HepG2 (cell line): ENCODE measurements around the gene ETF1. TPM values are rescaled to one million over a fixed set of nuclear protein-coding genes. Genes with fewer than 3 reads are reported as not detected.

Source experiments
- AGO1 ChIP-seq: fragments of 200-400 bp; formaldehyde crosslinking; IDR thresholded peaks from 2 replicates; pipeline ENCODE4 v1.6.1; 2017; ENCODE audit warnings: mild to moderate bottlenecking, low read depth, low read length, moderate library complexity; ENCODE audit not compliant: poor library complexity, severe bottlenecking
- DBP ChIP-seq: sonication (generic); formaldehyde crosslinking; IDR thresholded peaks from 2 replicates; pipeline ENCODE4 v1.4.0; 2020; ENCODE audit warnings: missing genetic modification reagents; ENCODE audit errors: not compliant biosample characterization
- FOXC1 ChIP-seq: sonication (generic); formaldehyde crosslinking; IDR thresholded peaks from 2 replicates; pipeline ENCODE4 v1.8.0; 2022; ENCODE audit warnings: mild to moderate bottlenecking, missing genetic modification reagents, borderline replicate concordance
- HINFP ChIP-seq: sonication (generic); formaldehyde crosslinking; IDR thresholded peaks from 2 replicates; pipeline ENCODE4 v1.4.0; 2020; ENCODE audit warnings: low read depth, mild to moderate bottlenecking, missing genetic modification reagents
- MIER2 ChIP-seq: IDR thresholded peaks from 2 replicates; pipeline ENCODE4 v1.6.1; 2016; ENCODE audit warnings: missing biosample characterization, missing genetic modification reagents
- MLXIP ChIP-seq: sonication (generic); formaldehyde crosslinking; IDR thresholded peaks from 2 replicates; pipeline ENCODE4 v1.9.0; 2021; ENCODE audit warnings: missing genetic modification reagents, borderline replicate concordance
- NFYB ChIP-seq: sonication (generic); formaldehyde crosslinking; IDR thresholded peaks from 2 replicates; pipeline ENCODE4 v1.4.0; 2020; ENCODE audit warnings: missing genetic modification reagents
- RNF2 ChIP-seq: fragments of 450-650 bp; conservative IDR thresholded peaks from 2 replicates; pipeline ENCODE4 v1.6.1; 2016; ENCODE audit warnings: low read depth
- RORA ChIP-seq: sonication (generic); formaldehyde crosslinking; IDR thresholded peaks from 2 replicates; pipeline ENCODE4 v1.5.0; 2020; ENCODE audit warnings: mild to moderate bottlenecking, missing genetic modification reagents, moderate library complexity
- SCMH1 ChIP-seq: sonication (generic); formaldehyde crosslinking; IDR thresholded peaks from 2 replicates; pipeline ENCODE4 v1.9.0; 2021; ENCODE audit warnings: missing genetic modification reagents, mild to moderate bottlenecking, borderline replicate concordance
- ZBTB40 ChIP-seq, 2 experiments: fragments of 450-650 bp in 1 of 2; sonication (generic) in 1 of 2; formaldehyde crosslinking in 1 of 2; IDR thresholded peaks; 2 replicates each; pipeline versions ENCODE4 v1.6.1 to v1.8.0; 2016 to 2022; ENCODE audit warnings: antibody characterized with exemption in 1 of 2, mild to moderate bottlenecking in 1 of 2, missing genetic modification reagents in 1 of 2
- ZNF670 ChIP-seq: sonication (generic); formaldehyde crosslinking; IDR thresholded peaks from 2 replicates; pipeline ENCODE4 v1.8.0; 2022; ENCODE audit warnings: mild to moderate bottlenecking, missing genetic modification reagents, borderline replicate concordance
- polyA plus RNA-seq, 8 experiments: library from polyadenylated mRNA; depleted of rRNA in 3 of 8; stranded (reverse) in 7 of 8; unstranded in 1 of 8; fragments of >200 nt; fragmentation: Illumina TruSeq in 4 of 8; extraction: Trizol in 4 of 8; gene quantifications; 2 replicates each; pipeline versions ENCODE4 v1.2.1 to v1.2.3, GENCODE V29; 2011 to 2016; ENCODE audit warnings: low read depth in 4 of 8, missing spikeins in 1 of 8, mixed read lengths in 1 of 8; ENCODE audit not compliant: insufficient read depth in 1 of 8
- total RNA-seq, 5 experiments: library from RNA; depleted of rRNA; stranded (reverse); fragments of >200 nt; fragmentation: Illumina TruSeq; extraction: Trizol; gene quantifications; 2 replicates each; pipeline ENCODE4 v1.2.3, GENCODE V29; 2016; ENCODE audit warnings: low read depth in 1 of 5

Gene ETF1
- total and polyA plus RNA-seq, 2 of the 13 experiments (the other 11 are each of a cell fraction or from before 2014, with no cell fraction given), result 52.1 to 184 TPM

- TF ChIP-seq DBP (no peak), FOXC1 (CRISPR knock-in tag) (no peak; the same call in 1 of the 2 replicates), AGO1 (no peak), ZNF670 (CRISPR knock-in tag) (no peak; the same call in none of the 2 replicates), RNF2 (peak; percentile 86), NFYB (no peak), MLXIP (CRISPR knock-in tag) (no peak), ZBTB40 (IDR thresholded peaks at IDR 0.05) (no peak), ZBTB40 (CRISPR knock-in tag; IDR thresholded peaks at IDR 0.05) (peak; percentile 10), SCMH1 (CRISPR knock-in tag) (no peak), MIER2 (CRISPR knock-in tag) (no peak), RORA (CRISPR knock-in tag) (no peak), HINFP (CRISPR knock-in tag) (peak; percentile 42; the same call in 1 of the 2 replicates)
Measured at GRCh38 chr5:138464388-138465260, 78.4 kb downstream of the ETF1 start (continued).
